Left colon (tissue), 2 donors: Measurements from ENCODE around the gene ROCK2. TPM values are rescaled to one million over a fixed set of nuclear protein-coding genes. Genes with fewer than 3 reads are reported as not detected.

Source experiments
- ATAC-seq: fragments of 200-7000 bp; cut with Tn5 transposase; one replicate; pipeline ENCODE4 v1.9.1; 2020; ENCODE audit warnings: mild to moderate bottlenecking, moderate library complexity
- DNase-seq, 2 donors: peaks; one replicate each; pipeline ENCODE4 v3.0.0-alpha.2; 2020
- intact Hi-C, 2 donors: fragments of 100-400 bp; cut with DNase I in 1 of 2; cut with micrococcal nuclease in 1 of 2; formaldehyde crosslinking; loops; one replicate each; pipeline versions ENCODE4 v1.11.2 to v1.14.0; 2022; cut with DNase I, micrococcal nuclease
- total RNA-seq, 2 donors: library from RNA; stranded (reverse); fragmentation: NEBNext Ultra II Directional; extraction: Animal tissue kit (Norgen Biotek cat#: 25700); gene quantifications; one replicate each; pipeline ENCODE4 v1.2.1, GENCODE V29; 2021
- donor health status: DM: no; HTN: no; CAD: no.
- donor health status: DM: yes; HTN: yes; CAD: no.

Gene ROCK2
- total RNA-seq, 2 donors from 2014 or later: 78.4 to 90.9 TPM

DNA sequence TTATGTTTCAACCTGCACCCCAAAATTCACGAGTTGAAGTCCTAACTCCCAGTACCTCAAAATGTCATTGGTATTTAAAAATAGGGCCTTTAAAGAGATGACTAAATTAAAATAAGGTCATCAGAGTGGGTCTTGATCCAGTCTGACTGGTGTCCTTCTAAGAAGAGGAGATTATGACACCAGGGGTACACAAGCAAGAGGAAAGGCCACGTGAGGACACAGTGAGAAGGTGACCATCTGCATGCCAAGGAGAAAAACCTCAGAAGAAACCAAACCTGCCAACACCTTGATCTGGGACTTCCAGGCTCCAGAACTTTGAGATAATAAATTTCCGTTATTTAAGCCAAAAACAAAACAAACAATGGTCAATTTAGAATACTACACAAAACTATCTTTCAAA, 22.6 kb downstream of the ROCK2 start:
- no peak for DNase-seq
- intact Hi-C loops: no loop called here
- ATAC-seq: no peak

DNA sequence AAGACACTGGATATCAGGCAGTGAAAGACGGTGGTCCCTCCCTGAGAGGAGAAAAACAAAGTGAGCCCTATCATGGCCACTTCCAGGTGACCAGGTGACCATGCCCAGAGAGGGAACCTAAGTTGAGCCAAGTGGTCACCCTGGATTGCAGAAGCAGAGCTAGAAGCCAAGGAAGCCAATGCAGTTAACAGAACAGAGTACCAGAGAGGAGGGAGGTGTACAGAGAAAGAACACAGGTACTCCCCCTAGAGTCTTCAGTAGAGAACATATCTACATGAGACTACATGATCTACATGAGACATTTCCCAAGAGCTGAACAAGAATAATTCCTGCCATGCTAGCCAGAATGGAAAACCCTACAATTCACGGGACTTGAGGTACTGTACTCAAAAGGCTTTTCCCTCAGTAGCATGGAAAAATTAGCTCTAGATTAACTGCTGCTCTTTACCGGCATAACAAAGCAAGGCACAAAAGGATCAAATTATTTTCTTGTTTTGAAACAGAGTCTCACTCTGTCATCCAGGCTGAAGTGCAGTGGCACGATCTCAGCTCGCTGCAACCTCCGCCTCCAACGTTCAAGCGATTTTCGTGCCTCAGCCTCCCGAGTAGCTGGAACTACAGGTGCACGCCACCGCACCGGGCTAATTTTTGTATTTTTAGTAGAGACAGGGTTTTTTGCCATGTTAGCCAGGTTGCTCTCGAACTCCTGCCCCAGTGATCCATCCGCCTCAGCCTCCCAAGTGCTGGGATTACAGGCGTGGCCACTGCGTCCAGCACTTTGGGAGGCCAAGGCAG, 23.5 kb downstream of the ROCK2 start:
- DNase-seq: no peak
- peak; percentile 35 for ATAC-seq
- intact Hi-C loops: no loop called here

GRCh38 chr2:11319939-11320338, 24.5 kb downstream of the ROCK2 start:
- DNase-seq (no peak), ATAC-seq (no peak)
- intact Hi-C loops: no loop called here

DNA sequence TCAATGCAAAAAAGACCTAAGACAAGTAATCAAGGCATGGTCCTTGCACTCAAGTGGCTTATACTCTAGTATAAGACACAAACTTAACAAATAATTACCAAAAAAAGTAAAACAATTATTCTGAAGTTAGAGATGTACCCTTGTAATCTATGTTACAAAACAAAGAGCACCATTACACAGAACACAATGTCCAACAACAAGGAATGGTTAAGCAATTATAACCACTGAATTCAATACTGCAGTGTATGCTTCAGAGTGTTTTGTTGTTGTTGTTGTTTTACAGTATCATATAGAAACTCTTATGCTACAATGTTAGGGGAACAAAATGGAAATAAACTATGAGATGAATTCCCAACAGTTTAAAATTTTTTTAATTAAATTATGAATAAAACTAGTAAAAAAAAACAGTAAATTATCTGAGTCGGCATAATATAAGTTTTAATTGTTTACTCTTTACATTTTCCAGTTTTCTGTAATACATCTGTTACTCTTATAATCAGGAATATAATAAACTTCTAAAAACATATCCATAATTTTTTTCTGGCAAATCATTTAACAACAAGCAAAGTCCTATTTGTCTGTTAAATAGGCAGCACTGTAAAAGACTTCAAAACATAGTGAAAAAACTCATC, 29.2 kb downstream of the ROCK2 start:
- no peak for DNase-seq
- intact Hi-C loops: no loop called here
- no peak for ATAC-seq

DNA sequence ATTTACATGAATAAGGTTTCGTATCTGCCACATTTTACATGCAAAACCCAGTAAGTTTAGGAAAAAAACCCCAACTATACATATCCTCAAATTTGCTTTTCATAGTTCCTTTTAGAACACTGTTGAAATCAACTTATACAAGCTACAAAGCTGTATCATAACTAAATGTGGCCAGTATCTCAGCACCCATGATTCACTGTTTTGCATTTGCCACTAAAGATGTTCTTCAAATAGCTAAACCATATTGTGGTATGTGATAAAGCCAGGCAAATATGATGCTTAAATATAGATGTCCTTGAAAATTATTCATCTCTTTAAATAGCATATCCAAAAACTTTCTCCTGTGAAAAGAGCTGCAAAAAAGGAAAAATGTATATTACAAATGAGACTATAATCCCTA, 29.9 kb downstream of the ROCK2 start:
- DNase-seq (no peak), ATAC-seq (no peak)
- intact Hi-C loops: no loop called here

DNA sequence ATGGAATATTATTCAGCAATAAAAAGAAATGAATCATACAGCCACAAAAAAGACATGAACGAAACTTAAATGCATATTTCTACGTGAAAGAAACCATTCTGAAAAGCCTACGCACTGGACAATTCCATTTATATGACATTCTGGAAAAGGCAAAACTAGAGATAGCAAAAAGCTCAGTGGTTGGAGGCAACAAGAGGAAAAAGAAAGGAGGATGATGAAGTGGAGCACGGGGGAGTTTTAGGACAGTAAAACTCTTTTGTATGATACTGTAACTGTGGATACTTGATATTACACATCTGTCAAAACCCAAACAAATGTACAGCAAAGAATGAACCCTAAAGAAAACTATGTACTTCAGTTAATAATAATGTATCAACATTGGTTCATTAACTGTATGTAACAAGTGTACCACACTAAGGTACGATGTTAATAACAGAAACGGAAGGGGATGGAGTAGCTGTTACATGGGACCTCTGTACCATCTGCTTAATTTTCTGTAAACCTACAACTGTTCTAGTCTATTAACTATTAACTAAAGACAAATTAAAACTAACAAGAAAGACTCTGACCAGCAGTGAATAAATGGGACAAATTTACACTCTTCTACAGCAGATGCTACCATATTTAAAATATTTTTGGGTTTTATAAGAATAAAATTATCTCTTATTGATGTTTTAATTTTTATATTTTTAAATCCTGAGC, 31.5 kb downstream of the ROCK2 start:
- DNase-seq: no peak
- intact Hi-C loops: no loop called here

GRCh38 chr2:11311543-11311942, 32.9 kb downstream of the ROCK2 start:
- intact Hi-C loops: no loop called here
- no peak for ATAC-seq
- no peak for DNase-seq

More for the DNA sequence above, 31.5 kb downstream of the ROCK2 start:
- no peak for ATAC-seq

DNA sequence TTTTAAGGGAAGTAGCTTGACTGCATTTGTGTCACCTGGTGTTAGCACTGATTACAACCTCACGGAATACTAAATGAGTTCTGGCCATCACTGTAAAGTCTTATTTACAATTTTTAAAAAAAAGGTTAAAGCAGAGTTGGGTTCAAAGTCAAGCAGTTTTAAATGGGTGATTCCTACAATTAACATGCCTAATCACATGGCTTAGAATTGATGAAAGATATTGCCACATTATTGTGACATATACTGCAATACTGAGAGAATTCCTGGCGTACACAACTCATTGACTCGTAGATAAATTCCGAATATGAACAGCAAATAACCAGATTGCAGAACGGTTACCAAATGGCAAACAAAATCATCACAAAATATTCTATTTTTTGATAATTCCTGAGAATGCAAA, 34.2 kb downstream of the ROCK2 start:
- ATAC-seq (no peak), DNase-seq (no peak)
- intact Hi-C loops: no loop called here

- no peak for DNase-seq
- intact Hi-C loops: no loop called here
- no peak for ATAC-seq
Observed at GRCh38 chr2:11309706-11310105, 34.7 kb downstream of the ROCK2 start.

- intact Hi-C loops: no loop called here
- no peak for ATAC-seq
- no peak for DNase-seq
Observed at GRCh38 chr2:11307764-11308415, 36.5 kb downstream of the ROCK2 start.

DNA sequence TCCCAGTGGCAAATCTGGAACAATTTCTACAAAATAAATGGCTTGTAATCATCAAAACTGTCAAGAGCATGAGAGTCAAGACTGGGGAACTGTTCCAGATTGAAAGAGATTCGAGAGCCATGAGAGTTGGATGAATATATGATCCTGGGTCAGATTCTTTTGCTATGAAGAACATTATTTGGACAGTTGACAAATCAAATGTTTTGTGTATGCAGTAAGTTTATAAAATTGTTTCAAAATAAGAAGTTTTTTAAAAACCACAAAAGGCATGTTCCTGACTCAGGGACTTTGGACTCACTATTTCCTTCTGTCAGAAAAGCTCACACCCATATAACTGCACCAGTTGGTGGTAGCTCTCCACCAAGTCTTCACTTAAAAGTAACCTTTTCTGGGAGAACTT, 38.5 kb downstream of the ROCK2 start:
- DNase-seq (no peak), ATAC-seq (peak; percentile 77)
- intact Hi-C loops: no loop called here

- intact Hi-C loops: no loop called here
- DNase-seq (no peak), ATAC-seq (no peak)
Observed at GRCh38 chr2:11305338-11305737, 39.1 kb downstream of the ROCK2 start.

GRCh38 chr2:11304476-11304875, 40.0 kb downstream of the ROCK2 start:
- ATAC-seq: no peak
- DNase-seq: no peak
- intact Hi-C loops: no loop called here

GRCh38 chr2:11303290-11304013, 41.0 kb downstream of the ROCK2 start:
- intact Hi-C loops: no loop called here
- ATAC-seq (no peak), DNase-seq (no peak)

- no peak for ATAC-seq
- DNase-seq: no peak
- intact Hi-C loops: no loop called here
Observed at GRCh38 chr2:11299439-11299838, 45.0 kb downstream of the ROCK2 start.

DNA sequence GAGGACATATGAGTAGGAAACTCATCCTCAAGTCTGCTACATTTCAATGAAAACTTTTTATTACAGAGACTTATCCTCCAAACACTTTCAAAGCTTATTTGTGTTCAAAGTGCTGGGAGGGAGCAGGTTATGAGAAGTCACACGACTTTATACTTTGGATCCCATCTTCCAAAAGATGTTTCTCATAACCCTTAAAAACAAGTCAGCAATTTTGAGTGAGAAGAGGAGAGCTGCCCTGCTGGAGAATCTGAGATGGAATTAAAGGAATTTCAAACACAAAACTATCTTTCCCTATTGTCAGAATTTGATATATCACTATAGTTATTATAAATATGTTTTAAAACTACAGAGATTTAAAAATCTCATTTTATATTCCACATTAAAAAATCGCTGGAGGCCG, 45.8 kb downstream of the ROCK2 start:
- intact Hi-C loops: no loop called here
- no peak for DNase-seq
- no peak for ATAC-seq

- no peak for ATAC-seq
- intact Hi-C loops: no loop called here
Observed at GRCh38 chr2:11296401-11296800, 48.0 kb downstream of the ROCK2 start.

DNA sequence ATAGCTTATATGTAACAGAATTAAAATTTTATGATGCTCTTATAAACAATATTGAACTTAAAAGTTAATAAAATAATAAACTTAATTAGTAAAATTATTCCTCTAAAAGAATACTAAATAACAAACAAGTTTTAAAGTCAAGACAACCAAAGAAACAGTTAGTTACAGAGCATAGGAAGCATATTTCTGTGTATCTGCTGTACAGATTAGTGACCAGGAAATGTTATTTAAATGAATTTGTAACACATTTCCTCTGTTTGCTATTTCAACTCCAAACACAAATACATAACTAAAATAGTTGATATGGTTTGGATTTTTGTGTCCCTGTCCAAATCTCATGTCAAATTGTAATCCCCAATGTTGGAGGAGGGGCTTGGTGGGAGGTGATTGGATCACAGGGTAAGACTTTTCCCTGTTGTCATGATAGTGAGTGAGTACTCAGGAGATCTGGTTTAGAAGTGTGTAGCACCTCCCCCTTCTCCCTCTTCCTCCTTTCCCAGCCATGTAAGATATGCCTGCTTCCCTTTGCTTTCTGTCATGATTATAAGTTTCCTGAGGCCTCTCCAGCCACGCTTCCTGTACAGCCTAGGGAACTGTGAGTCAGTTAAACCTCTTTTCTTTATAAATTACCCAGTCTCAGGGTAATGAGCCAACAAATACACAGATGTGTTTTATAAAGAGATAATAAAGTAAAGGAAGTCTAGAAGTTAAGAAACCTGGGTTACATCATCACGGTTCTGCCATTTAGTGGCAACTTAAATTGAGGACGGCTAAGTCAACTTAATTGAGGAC, 51.8 kb downstream of the ROCK2 start:
- DNase-seq (no peak), ATAC-seq (peak; percentile 73)
- intact Hi-C loops: no loop called here

More at GRCh38 chr2:11296401-11296800, 48.0 kb downstream of the ROCK2 start:
- DNase-seq: no peak
